ENCODE data around the gene ZDHHC12.

The ZDHHC12 gene

GRCh38 chr9:128750926-128751595, 27.1 kb upstream of the ZDHHC12 start:
- H3K36me3 Mint-ChIP-seq (ENCODE audit: insufficient read depth), result peaks cover 7% of the 10 kb centered on the region
- no peak overlapping the region for H3K27ac Mint-ChIP-seq (ENCODE audit: low read depth)
- no peaks in the 10 kb centered on the region for H3K4me1 Mint-ChIP-seq
- ATAC-seq (replicated peaks; ENCODE audit: extremely low read depth, poor library complexity, severe bottlenecking) (no peak), DNase-seq (ENCODE audit: low spot score in 2 of 2) (no peak)
- H3K27me3 Mint-ChIP-seq, result no peaks in the 10 kb centered on the region
- H3K4me3 Mint-ChIP-seq, result no peak overlapping the region
- no peaks in the 10 kb centered on the region for H3K9me3 Mint-ChIP-seq

DNA sequence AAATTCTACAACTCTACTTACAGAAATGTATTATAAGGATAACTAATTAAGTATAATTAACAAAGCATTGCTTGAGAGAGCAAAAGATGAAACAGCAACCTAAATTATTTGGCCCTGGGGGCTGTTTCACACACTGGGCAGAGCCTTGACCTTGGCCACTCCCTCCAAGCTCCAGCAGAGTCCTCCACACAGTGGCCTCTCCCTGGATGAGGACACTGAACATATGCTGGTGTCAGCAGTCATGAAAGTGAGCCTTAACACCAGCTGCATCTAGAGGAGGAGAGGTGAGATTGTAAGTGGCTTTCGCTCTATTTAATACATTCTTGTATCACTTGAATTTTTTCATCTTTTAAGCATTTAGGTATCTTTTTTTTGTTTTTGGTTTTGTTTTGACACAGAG, 23.3 kb upstream of the ZDHHC12 start:
- Mint-ChIP-seq H3K4me3 (no peak overlapping the region), H3K4me1 (no peaks in the 10 kb centered on the region), H3K36me3 (ENCODE audit: insufficient read depth) (peaks cover 11% of the 10 kb centered on the region), H3K9me3 (no peaks in the 10 kb centered on the region), H3K27ac (ENCODE audit: low read depth) (no peak overlapping the region), H3K27me3 (no peaks in the 10 kb centered on the region)
- ATAC-seq (replicated peaks; ENCODE audit: extremely low read depth, poor library complexity, severe bottlenecking) (no peak), DNase-seq (ENCODE audit: low spot score in 2 of 2) (no peak)

DNA sequence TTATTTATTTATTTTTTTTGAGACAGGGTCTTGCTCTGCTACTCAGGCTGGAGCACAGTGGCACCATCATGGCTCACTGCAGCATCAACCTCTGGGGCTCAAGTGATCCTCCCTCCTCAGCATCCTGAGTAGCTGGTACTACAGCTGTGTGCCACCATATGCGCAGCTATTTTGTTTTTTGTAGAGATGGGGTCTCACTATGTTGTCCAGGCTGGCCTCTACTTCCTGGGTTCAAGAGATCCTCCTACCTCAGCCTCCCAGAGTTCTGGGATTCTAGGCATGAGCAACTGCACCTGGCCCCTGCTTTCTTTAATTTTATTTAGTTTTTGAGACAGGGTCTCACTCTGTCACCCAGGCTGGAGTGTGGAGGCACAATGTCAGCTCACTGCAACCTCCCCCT, 19.5 kb upstream of the ZDHHC12 start:
- ATAC-seq (replicated peaks; ENCODE audit: extremely low read depth, poor library complexity, severe bottlenecking), result no peak
- H3K9me3 Mint-ChIP-seq, result no peaks in the 10 kb centered on the region
- no peak overlapping the region for H3K27ac Mint-ChIP-seq (ENCODE audit: low read depth)
- H3K4me3 Mint-ChIP-seq, result no peak overlapping the region
- H3K27me3 Mint-ChIP-seq, result no peaks in the 10 kb centered on the region
- no peak for DNase-seq (ENCODE audit: low spot score in 2 of 2)
- no peaks in the 10 kb centered on the region for H3K4me1 Mint-ChIP-seq
- H3K36me3 Mint-ChIP-seq (ENCODE audit: insufficient read depth), result peaks cover 23% of the 10 kb centered on the region

DNA sequence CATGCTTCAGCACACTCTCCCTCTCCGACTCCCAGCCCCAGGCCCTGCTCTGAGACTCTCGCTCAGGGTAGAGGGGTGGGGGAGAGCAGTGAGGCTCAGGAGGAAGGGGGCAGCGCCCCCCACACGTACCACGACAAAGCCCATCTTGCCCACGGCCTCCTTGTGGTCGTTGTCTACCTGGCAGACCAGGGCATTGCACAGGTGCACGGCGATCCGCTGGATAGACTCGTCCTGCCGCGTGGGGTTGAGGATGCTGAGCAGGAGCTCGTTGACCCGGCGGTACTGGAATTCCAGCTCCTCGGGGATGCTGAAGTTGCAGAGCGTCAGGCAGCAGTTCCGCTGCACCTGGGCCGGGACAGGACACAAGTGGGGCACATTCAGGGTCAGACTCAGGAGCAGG, 18.5 kb upstream of the ZDHHC12 start:
- Mint-ChIP-seq H3K27ac (ENCODE audit: low read depth) (no peak overlapping the region), H3K36me3 (ENCODE audit: insufficient read depth) (peaks cover 26% of the 10 kb centered on the region), H3K4me3 (no peak overlapping the region), H3K27me3 (no peaks in the 10 kb centered on the region), H3K9me3 (no peaks in the 10 kb centered on the region), H3K4me1 (no peaks in the 10 kb centered on the region)
- ATAC-seq (replicated peaks; ENCODE audit: extremely low read depth, poor library complexity, severe bottlenecking) (no peak), DNase-seq (ENCODE audit: low spot score in 2 of 2) (no peak)

GRCh38 chr9:128735373-128735772, 11.4 kb upstream of the ZDHHC12 start:
- ATAC-seq (replicated peaks; ENCODE audit: extremely low read depth, poor library complexity, severe bottlenecking) (no peak), DNase-seq (ENCODE audit: low spot score in 2 of 2) (no peak)
- H3K36me3 Mint-ChIP-seq (ENCODE audit: insufficient read depth), result peaks cover 35% of the 10 kb centered on the region
- no peaks in the 10 kb centered on the region for H3K9me3 Mint-ChIP-seq
- H3K4me1 Mint-ChIP-seq, result no peaks in the 10 kb centered on the region
- H3K27me3 Mint-ChIP-seq, result no peaks in the 10 kb centered on the region
- no peak overlapping the region for H3K4me3 Mint-ChIP-seq
- H3K27ac Mint-ChIP-seq (ENCODE audit: low read depth), result peak overlapping the region; percentile 86

DNA sequence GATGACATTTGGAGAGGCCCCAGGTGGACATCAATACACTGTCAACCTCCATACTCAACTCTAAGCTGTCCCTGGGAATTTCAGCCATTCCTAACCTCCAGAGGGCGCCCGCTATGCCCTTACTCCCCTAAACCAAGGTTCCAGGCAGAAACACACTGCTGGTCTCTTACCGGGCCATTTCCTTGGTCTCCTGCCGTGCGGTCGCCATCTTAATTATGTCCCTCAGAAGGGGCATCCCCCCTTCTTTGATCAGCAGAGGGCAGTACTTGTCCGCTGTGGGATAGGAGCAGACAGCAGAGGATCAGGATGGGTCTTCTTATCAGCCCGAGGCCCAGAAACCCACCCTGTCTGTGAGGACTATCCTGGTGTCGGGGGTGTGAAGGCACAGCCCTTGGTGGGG, 9.3 kb upstream of the ZDHHC12 start:
- Mint-ChIP-seq H3K4me1 (peaks cover 8% of the 10 kb centered on the region), H3K9me3 (no peaks in the 10 kb centered on the region), H3K27ac (ENCODE audit: low read depth) (no peak overlapping the region), H3K36me3 (ENCODE audit: insufficient read depth) (peaks cover 24% of the 10 kb centered on the region), H3K27me3 (no peaks in the 10 kb centered on the region), H3K4me3 (no peak overlapping the region)
- ATAC-seq (replicated peaks; ENCODE audit: extremely low read depth, poor library complexity, severe bottlenecking) (no peak), DNase-seq (ENCODE audit: low spot score in 2 of 2) (no peak)

- no peak for ATAC-seq (replicated peaks; ENCODE audit: extremely low read depth, poor library complexity, severe bottlenecking)
- Mint-ChIP-seq H3K4me3 (no peak overlapping the region), H3K9me3 (no peaks in the 10 kb centered on the region), H3K4me1 (peaks cover 8% of the 10 kb centered on the region), H3K27ac (ENCODE audit: low read depth) (no peak overlapping the region), H3K36me3 (ENCODE audit: insufficient read depth) (peaks cover 22% of the 10 kb centered on the region), H3K27me3 (no peaks in the 10 kb centered on the region)
- DNase-seq (ENCODE audit: low spot score in 2 of 2), result no peak
These were observed 8.6 kb upstream of the ZDHHC12 start for GRCh38 chr9:128732576-128732975.

GRCh38 chr9:128731691-128732090, 7.8 kb upstream of the ZDHHC12 start:
- Mint-ChIP-seq H3K27ac (ENCODE audit: low read depth) (peak overlapping the region; percentile 29), H3K36me3 (ENCODE audit: insufficient read depth) (peaks cover 21% of the 10 kb centered on the region), H3K27me3 (no peaks in the 10 kb centered on the region), H3K4me3 (no peak overlapping the region), H3K9me3 (no peaks in the 10 kb centered on the region), H3K4me1 (peaks cover 8% of the 10 kb centered on the region)
- ATAC-seq (replicated peaks; ENCODE audit: extremely low read depth, poor library complexity, severe bottlenecking), result no peak
- no peak for DNase-seq (ENCODE audit: low spot score in 2 of 2)

DNA sequence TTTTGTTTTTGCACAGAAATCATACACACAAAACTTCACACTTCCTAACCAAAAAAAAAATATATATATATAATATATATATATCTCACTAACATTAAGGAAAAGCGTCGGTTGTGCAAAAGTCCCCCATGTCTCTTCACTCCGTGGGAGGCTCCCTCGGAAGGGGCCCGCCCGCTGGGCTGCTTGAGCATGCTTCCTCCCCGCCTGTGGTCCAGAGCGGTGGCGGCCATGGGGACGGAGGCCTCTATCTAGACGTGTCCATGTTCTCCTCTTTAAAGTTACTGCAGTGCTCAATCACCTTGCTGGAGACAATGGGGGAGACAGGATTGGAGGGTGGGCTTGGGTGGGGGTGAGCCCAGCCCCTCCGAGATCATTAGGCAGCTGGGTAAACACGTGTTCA, 7.2 kb upstream of the ZDHHC12 start:
- H3K9me3 Mint-ChIP-seq, result no peaks in the 10 kb centered on the region
- H3K27ac Mint-ChIP-seq (ENCODE audit: low read depth), result peak overlapping the region; percentile 29
- H3K36me3 Mint-ChIP-seq (ENCODE audit: insufficient read depth), result peaks cover 18% of the 10 kb centered on the region
- DNase-seq (ENCODE audit: low spot score in 2 of 2), result no peak
- H3K27me3 Mint-ChIP-seq, result no peaks in the 10 kb centered on the region
- no peak for ATAC-seq (replicated peaks; ENCODE audit: extremely low read depth, poor library complexity, severe bottlenecking)
- H3K4me3 Mint-ChIP-seq, result no peak overlapping the region
- peaks cover 8% of the 10 kb centered on the region for H3K4me1 Mint-ChIP-seq

DNA sequence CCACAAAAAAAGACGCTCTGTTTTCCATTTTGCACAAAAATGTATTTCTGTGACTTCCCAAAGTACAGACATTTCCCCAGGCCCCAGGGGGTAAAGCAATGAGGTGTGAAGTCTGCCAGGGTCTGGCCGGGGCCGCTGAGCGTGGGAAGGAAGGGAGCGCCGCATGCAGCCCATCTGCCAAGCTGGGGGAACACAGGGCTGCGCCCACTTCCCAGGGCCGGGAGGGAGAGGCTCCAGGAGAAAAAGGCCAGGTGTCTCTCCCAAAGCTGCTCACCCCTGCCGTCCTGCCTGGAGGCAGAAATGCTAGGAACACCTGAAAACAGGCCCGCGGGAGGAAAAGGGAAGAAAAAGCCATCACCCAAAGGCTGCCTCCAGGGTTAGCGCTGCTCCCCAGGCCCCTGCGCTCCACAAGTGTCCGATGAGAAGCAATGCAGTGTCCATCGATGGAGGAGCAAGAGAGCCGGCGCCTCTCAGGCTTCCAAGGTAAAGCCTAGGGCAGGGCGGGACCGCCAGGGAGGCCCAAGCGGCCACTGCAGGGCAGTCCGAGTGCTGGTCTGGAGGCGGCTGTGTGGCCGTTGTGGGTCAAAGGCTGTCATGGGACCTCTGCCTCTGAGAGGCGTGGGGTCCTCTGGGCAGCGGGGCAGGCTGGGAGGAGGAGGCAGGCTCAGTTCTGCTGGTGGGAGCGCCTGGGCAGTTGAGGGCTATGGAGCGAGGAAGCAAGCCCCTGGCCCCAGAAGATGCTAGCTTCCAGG, 6.0 kb upstream of the ZDHHC12 start:
- Mint-ChIP-seq H3K9me3 (no peaks in the 10 kb centered on the region), H3K4me3 (no peak overlapping the region), H3K36me3 (ENCODE audit: insufficient read depth) (peaks cover 14% of the 10 kb centered on the region), H3K27me3 (no peaks in the 10 kb centered on the region), H3K27ac (ENCODE audit: low read depth) (peak overlapping the region; percentile 76), H3K4me1 (peaks cover 11% of the 10 kb centered on the region)
- DNase-seq (ENCODE audit: low spot score in 2 of 2), result no peak
- no peak for ATAC-seq (replicated peaks; ENCODE audit: extremely low read depth, poor library complexity, severe bottlenecking)

DNA sequence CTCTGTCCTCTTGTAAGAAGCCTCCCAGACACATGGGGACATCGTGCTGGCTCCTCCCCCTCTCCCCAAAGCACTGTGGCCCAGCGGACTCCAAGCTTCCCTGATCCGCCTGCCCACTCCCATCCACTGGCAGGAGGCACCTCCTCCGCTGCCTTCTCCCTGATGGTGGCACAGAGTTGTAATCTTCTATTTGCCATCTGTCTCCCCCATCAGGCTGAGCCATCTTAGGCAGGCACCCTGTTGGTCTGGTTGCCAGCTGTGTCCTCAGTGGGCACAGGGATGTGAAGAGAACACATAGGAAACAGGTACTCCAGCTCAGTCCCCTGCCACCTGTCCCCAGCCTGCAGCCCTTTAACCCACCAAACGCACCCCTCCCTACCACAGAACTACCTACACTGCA, 5.4 kb upstream of the ZDHHC12 start:
- DNase-seq (ENCODE audit: low spot score in 2 of 2) (no peak), ATAC-seq (replicated peaks; ENCODE audit: extremely low read depth, poor library complexity, severe bottlenecking) (no peak)
- Mint-ChIP-seq H3K36me3 (ENCODE audit: insufficient read depth) (peaks cover 15% of the 10 kb centered on the region), H3K9me3 (no peaks in the 10 kb centered on the region), H3K27me3 (no peaks in the 10 kb centered on the region), H3K4me1 (peaks cover 18% of the 10 kb centered on the region), H3K27ac (ENCODE audit: low read depth) (peak overlapping the region; percentile 76), H3K4me3 (no peak overlapping the region)

GRCh38 chr9:128728298-128728697, 4.4 kb upstream of the ZDHHC12 start:
- H3K4me3 Mint-ChIP-seq, result no peak overlapping the region
- ATAC-seq (replicated peaks; ENCODE audit: extremely low read depth, poor library complexity, severe bottlenecking) (no peak), DNase-seq (ENCODE audit: low spot score in 2 of 2) (no peak)
- peaks cover 24% of the 10 kb centered on the region for H3K4me1 Mint-ChIP-seq
- H3K9me3 Mint-ChIP-seq, result no peaks in the 10 kb centered on the region
- peak overlapping the region; percentile 76 for H3K27ac Mint-ChIP-seq (ENCODE audit: low read depth)
- H3K36me3 Mint-ChIP-seq (ENCODE audit: insufficient read depth), result peaks cover 16% of the 10 kb centered on the region
- H3K27me3 Mint-ChIP-seq, result no peaks in the 10 kb centered on the region

DNA sequence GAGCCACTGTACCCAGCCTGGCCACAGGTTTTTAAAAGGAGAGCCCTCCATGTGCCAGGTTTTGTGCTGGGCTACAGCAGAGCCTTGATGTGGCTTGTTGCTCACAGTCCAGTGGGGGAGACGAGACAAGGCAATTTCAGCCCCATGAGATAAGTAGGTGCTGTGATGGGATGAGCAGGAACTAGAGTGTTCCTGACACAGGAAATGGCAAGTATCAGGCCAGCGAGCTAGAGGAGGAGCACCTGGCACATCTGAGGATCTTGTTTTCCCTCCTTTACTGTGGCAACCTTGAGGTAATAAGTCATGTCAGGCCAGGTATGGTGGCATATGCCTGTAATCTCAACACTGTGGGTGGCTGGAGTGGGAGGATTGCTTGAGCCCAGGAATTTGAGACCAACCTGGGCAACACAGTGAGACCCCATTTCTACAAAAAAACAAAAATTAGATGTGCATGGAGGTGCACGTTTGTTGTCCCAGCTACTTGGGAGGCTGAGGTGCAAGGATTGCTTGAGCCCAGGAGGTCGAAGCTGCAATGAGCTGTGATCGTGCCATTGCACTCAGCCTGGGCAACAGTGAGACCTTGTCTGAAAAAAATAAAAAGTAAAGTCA, 3.8 kb upstream of the ZDHHC12 start:
- peak overlapping the region; percentile 76 for H3K27ac Mint-ChIP-seq (ENCODE audit: low read depth)
- ATAC-seq (replicated peaks; ENCODE audit: extremely low read depth, poor library complexity, severe bottlenecking) (no peak), DNase-seq (ENCODE audit: low spot score in 2 of 2) (no peak)
- no peak overlapping the region for H3K4me3 Mint-ChIP-seq
- H3K4me1 Mint-ChIP-seq, result peaks cover 29% of the 10 kb centered on the region
- H3K27me3 Mint-ChIP-seq, result no peaks in the 10 kb centered on the region
- H3K9me3 Mint-ChIP-seq, result no peaks in the 10 kb centered on the region
- peaks cover 16% of the 10 kb centered on the region for H3K36me3 Mint-ChIP-seq (ENCODE audit: insufficient read depth)

Measured in central memory CD8-positive, alpha-beta T cell (primary cell).